Activated T-cell treated with anti-CD3 and anti-CD28 coated beads for 4 hours (primary cell): ENCODE measurements around the gene DCLK3.

Source experiments
- DNase-seq: peaks from one replicate; pipeline ENCODE4 v3.0.0-alpha.2; 2020

Gene DCLK3

GRCh38 chr3:36763850-36764703 is at the start of gene DCLK3:
Gene DCLK3, minus strand, starts transcription at chr3:36764553. Its CDS starts 290 bp downstream, at chr3:36764263.
- no peak for DNase-seq

DNA sequence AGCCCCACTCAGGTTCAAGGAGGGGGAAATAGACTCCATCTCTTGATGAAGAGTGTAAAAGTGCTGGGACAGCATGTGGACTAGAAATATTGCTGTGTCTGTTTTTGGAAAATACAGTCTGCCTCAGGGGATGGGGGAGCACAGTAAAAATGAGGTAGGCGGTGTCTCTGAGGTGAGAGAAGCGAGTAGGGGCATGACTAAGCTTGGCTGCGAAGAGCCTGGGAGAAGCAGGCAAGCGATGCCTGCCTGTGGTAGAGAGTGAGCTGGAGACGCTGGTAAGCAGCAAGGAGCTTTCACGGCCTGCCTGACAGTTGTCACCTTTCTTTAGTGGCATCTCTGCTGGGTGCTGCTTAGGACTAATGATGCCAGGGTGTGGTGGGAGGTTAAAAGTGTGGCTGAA is 49.0 kb upstream of the DCLK3 start:
- DNase-seq: no peak

DNA sequence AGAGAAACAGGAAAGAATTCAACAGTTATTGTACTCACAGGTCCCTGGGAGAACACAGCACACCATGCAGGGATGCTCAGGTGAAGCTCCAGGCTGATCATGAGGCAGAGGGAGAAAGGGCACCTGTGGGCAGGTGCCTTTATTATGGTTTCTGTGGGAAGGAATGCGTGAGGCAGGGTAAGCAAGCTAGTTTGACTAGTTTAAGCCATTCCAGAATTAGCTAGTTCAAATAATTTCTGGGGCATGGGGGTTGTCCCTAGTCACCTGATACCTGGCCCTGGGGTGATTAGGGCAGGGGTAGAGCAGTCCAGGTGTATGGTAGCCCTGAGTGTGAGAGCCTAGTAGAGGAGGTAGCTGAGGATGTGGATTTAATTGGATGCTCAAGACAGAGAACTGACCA is 47.9 kb upstream of the DCLK3 start:
- no peak for DNase-seq

GRCh38 chr3:36811768-36812167 is 47.4 kb upstream of the DCLK3 start:
- DNase-seq: no peak

DNA sequence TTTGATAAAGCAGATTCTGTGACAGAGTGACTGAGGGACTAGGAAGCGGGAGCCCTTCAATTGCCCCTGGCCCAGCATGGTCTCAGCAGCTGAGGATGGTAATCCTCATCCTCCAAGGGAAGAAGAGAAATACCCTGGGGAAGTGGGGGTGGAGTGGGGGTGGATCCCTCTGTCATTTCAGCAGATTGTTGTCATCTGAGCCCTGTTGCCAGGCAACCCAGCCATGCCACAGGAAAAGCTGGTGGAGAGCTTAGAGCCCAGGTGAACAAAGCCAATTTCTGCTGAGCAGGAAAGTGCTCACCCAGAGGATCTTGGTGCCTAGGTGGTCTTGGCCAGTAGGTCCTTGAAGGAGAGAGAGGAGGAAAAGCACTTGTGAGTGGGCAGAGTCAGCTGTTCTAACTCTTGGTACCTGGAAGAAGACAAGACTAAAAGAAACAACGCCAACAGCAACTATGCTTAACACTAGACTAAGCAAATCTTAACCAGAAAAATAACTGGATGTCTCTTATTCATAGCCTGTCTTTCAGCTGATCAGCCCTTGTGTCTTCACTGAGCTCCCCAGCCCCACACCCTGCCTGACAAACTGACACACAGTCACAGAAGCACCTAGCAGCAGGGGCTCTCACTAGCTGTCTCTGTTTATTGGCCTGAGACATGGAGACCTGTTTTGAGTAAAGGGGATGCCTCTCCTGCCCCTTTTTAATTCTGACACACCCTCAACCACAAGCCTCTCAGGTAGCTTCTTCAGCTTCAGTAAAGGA is 40.1 kb upstream of the DCLK3 start:
- DNase-seq: no peak

DNA sequence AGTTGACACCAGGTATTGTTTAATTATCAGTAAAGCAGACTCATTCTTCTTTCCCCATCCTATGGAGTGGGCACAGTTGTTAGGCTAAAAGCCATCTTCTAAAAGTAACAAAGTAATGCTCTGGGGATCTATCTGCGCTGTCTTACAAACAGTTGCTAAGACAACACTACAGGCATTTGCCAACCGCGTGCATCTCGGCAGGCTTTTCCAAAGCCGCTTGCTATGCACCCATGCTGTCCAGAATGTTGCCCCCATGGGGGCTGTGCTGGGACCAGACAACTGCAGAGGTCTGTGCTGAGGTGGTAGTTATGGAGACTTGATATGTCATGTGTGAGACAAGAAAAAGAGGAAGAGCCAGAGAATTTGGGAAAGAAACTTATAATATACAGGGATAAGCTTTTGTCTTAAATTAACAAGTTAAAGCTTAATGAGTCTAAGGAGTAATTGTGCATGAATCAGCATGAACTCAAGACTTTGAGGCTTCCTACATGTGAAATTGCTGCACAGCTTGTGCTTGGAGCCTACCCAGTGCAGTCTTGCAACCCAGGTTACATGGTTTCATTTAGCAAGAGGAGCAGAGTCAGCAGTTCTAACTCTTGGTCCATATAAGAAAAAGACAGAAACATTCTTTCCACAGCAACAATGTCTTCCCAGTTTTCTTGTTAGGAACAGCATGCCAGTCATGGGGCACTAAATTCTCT is 38.9 kb upstream of the DCLK3 start:
- no peak for DNase-seq

- DNase-seq: no peak
These were observed 36.3 kb upstream of the DCLK3 start for GRCh38 chr3:36800533-36801116.

GRCh38 chr3:36796881-36797280 is 32.5 kb upstream of the DCLK3 start:
- no peak for DNase-seq

DNA sequence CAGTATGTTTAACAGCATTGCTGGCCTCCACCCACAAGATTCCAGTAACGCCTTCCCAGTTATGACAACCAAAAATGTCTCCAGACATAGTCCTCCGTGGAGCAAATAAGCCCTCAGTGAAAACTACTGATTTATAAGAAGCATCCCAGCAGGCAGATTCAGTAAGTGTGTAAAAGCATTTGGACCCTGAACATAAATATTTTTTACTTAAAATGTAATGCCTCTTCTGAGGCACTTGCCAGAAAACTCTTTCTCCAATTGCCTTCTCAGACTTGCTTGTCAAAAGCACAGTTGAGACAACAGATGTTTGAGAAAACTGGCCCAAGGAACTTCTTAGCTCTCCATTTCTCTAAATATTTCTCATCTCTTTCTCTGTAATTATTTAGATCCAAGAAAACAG is 31.8 kb upstream of the DCLK3 start:
- no peak for DNase-seq

DNA sequence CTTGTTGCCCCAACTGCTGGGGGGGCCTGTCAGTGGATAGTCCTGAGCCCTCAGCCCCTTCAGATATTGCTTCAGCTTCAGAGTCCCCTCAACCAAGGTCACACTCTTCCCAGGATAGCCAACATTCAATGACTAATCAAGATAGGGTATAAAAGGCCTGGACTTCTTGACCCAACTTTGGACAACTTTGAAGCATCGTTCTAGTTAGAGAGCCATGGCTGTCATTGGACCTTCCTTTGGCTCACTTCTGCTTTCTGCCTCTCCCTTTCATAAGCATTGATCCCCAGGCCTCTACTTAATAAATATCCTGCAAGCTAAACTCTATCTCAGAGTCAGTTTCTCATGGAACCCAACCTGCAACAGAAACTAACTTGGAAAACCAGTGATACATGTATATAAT is 31.3 kb upstream of the DCLK3 start:
- DNase-seq: no peak

DNA sequence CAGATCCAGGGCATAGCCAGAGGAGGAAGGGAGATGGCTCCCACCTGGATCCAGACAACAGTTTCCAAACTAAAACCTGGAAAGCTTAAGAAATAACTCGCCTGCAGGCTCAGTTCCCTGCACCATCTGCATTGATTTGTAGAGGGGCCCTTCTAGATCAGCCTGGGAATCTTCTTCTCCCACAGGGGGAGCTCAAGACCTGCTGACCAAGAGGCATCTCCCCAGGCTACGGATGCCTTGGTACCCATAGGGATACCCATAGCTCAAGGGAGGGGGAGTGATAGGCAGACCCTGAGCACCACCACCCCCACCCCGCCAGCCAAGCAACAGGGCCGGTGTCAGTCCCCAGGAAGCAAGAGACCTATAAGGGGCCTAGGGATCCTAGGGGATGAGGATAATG is 28.0 kb upstream of the DCLK3 start:
- DNase-seq: no peak

GRCh38 chr3:36790765-36791164 is 26.4 kb upstream of the DCLK3 start:
- no peak for DNase-seq

DNA sequence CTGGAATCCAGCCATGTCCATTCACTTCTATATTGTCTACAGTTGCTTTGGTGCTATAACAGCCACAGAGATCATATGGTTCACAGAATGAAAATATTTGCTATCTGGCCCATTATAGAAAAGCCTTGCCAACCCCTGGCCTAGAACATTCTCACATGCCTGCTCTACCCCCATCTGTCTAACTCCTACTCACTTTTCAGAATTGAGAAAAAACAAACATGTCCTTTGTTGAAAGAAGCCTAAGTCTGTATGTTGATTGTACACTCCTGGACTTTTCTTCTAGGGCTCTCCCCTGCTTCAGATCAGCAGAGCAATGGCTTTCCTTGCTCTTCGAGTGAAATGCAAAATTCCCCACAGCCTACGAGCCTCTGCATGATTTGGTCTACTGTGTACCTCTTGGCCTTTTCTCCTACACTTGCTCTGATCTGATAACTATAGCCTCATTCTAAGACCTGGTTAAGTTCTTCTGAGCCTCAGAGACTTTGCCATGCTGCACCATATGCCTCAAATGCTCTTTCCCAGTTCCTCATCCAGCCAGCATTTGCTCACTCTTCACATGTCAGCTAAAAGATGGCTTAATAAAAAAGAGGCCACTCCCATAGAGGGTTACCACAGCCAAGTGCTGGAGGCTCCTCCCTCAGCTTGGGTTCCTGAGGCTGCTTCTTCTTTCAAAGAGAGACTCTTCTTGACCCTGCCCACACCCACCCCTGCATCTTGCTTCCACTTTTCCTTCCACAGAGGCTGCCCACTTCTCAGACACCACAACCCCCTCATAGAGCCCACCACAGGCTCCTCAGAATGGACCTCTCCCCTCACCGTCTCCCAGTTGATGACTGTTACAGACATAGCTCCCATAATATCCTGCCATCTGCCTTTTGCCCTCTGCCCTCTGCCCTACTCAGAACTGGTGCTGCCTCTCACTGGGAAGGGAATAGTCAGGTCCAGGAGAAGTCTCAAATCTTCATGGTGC is 22.9 kb upstream of the DCLK3 start:
- DNase-seq: no peak

- DNase-seq: no peak
These were observed 19.8 kb upstream of the DCLK3 start for GRCh38 chr3:36784138-36784635.

DNA sequence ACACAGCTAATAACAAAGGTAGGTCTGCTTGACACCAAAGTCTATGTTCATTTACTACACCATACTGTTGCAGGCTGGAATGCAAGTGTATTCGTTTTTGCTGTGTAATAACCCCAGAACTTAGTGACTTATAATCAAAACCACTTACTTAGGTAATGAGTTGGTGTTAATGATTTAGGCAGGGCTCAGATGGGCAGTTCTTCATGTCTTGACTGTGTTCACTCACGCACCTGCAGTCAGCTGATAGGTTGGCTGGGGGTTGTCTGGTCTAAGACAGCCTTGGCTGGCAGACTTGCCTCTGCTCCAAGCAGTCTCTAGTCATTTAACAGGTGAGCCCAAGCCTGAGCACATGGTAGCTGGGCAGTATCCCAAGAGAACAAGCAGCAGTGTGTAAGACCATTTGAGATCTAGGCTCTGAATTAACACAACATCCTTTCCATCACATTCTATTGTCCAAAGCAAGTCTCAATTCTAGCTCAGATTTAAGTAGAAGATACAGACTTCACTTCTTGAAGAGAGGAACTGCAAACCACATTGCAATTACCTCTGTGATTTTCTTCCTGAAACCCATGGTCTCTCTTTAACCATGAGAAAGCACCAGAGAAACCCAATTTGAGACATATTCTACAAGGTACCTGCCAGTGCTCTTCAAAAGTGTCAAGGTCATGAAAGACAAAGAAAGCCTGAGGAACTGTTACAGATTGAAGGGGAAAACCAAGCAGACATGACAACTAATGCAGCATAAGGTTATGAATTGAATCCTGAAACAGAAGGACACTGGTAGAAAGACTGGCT is 13.3 kb upstream of the DCLK3 start:
- DNase-seq: no peak

DNA sequence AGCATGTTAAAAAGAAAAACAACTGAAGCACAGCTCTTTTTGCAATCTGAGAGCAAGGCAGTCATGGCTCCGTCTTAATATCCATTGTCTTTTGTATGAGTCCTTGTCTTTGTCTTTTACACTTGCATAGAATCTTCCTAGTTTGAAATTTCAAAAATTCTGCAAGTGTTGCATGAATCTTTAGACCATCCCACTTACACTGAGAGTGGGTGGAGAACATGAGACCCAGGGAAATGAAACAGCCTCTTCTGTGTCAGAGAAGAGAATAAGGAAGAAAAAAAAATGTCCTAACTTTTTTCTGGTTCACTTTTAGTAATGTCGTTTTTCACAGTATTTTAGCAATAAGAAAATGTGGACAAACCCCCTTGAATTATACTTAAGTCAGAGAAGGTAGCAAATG is 12.1 kb upstream of the DCLK3 start:
- no peak for DNase-seq

DNA sequence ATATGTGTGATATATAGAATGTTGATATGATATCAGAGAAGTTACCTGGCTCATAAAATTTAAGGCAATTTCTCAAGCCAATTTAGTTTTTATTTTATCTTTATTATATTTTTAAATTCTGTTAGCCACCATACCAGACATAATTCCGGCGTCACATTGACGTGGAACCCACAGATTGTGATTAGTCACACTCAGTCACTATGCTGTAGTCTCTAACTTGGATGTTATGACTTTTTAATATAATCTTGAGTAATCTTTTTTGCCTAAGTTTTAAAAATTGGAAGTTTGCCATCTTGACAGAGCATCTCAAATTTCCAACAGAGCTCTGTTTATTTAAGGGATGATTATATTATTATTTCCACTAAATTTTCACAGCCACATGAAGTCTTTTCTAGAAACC is 9.7 kb upstream of the DCLK3 start:
- DNase-seq: no peak

GRCh38 chr3:36771931-36772330 is 7.6 kb upstream of the DCLK3 start:
- DNase-seq: no peak

DNA sequence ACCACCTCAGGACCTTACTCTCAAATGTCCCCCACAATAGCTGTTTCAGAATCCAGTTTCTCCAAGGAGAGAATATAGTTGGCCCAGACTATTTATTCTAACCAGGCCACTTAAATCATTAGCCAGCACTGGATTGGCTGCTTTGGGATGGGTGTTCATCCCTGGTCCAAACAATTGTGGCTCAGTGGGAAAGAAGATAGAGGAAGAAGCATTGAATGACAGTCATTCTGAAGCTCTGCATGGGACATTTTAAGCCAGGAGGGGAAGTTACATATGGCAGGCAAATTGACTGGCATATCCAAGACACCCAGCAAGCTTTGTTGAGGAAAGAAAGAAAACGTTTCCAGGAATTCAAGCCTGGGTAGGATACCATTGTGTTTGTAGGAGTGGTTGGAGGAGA is 5.6 kb upstream of the DCLK3 start:
- DNase-seq: no peak

GRCh38 chr3:36765104-36765503 is 751 bp upstream of the DCLK3 start:
- no peak for DNase-seq

GRCh38 chr3:36764704-36765038 is 318 bp upstream of the DCLK3 start:
- no peak for DNase-seq
